Aorta (tissue), 5 donors: Measurements from ENCODE around the gene MYL10. TPM values are rescaled to one million over a fixed set of nuclear protein-coding genes. Genes with fewer than 3 reads are reported as not detected.

ENCODE experiments used
- ATAC-seq: fragments of 200-7000 bp; cut with Tn5 transposase; one replicate; pipeline ENCODE4 v1.9.1; 2022; ENCODE audit warnings: moderate library complexity; ENCODE audit not compliant: low FRiP score
- DNase-seq, 2 donors: peaks; one replicate each; pipeline ENCODE4 v3.0.0-alpha.2; 2020
- H3K27ac ChIP-seq, 2 donors: one replicate each; pipeline ENCODE4 v1.5.1; 2013; ENCODE audit warnings: low read length in 2 of 2, mild to moderate bottlenecking in 2 of 2, moderate library complexity in 2 of 2, control low read depth in 1 of 2, inconsistent platforms in 1 of 2, low read depth in 1 of 2
- H3K27me3 ChIP-seq, 2 donors: one replicate each; pipeline ENCODE4 v1.6.1; 2013; ENCODE audit warnings: control low read depth in 1 of 2, low read length in 1 of 2, mild to moderate bottlenecking in 1 of 2, moderate library complexity in 1 of 2; ENCODE audit not compliant: insufficient read depth in 2 of 2, control insufficient read depth in 1 of 2
- H3K36me3 ChIP-seq, 2 donors: one replicate each; pipeline ENCODE4 v1.6.1; 2013; ENCODE audit warnings: control low read depth in 1 of 2, low read length in 1 of 2, mild to moderate bottlenecking in 1 of 2; ENCODE audit not compliant: insufficient read depth in 2 of 2, control insufficient read depth in 1 of 2
- H3K4me1 ChIP-seq, 2 donors: one replicate each; pipeline ENCODE4 v1.6.1; 2013; ENCODE audit warnings: low read length in 2 of 2, control low read depth in 1 of 2, mild to moderate bottlenecking in 1 of 2, moderate library complexity in 1 of 2; ENCODE audit not compliant: insufficient read depth in 2 of 2, control insufficient read depth in 1 of 2
- H3K4me3 ChIP-seq, 2 donors: one replicate each; pipeline ENCODE4 v1.5.1; 2013; ENCODE audit warnings: low read length in 2 of 2, control low read depth in 1 of 2, mild to moderate bottlenecking in 1 of 2
- H3K9me3 ChIP-seq: one replicate; pipeline ENCODE4 v1.6.1; 2013; ENCODE audit warnings: mild to moderate bottlenecking, low read length; ENCODE audit not compliant: control insufficient read depth
- WGBS, 2 donors: extraction: QIAGEN DNeasy Blood & Tissue Kit; methylation state at CpG; one replicate each; pipeline ENCODE4 v1.1.7; 2013; 5-methylcytosine and 5-hydroxymethylcytosine counted together
- intact Hi-C, 2 donors: fragments of 100-400 bp; cut with DNase I; formaldehyde crosslinking; loops; one replicate each; pipeline versions ENCODE4 v1.14.2 to v1.15.0; 2022
- polyA plus RNA-seq, 2 donors: library from polyadenylated mRNA; stranded (reverse); fragments of 200-250 nt; gene quantifications; one replicate each; pipeline ENCODE4 v1.2.3, GENCODE V29; 2013
- total RNA-seq, 2 donors: library from RNA; stranded (reverse); fragmentation: NEBNext Ultra II Directional; extraction: Animal tissue kit (Norgen Biotek cat#: 25700); gene quantifications; one replicate each; pipeline ENCODE4 v1.2.1, GENCODE V29; 2021
- donor health status: healthy with polysubstance abuse.
- donor health status: Bipolar disorder and iron deficiency.
- donor health status: DM: no; HTN: no; CAD: no.
- donor health status: DM: no; HTN: no; CAD: no.
- donor health status: DM: yes; HTN: yes; CAD: no.

MYL10 gene
- total and polyA plus RNA-seq, 4 donors, result not detected

- DNase-seq (no peak), ATAC-seq (no peak)
- H3K4me1 ChIP-seq, result no peaks in the 10 kb centered on the region
- peaks cover 4% of the 10 kb centered on the region for H3K9me3 ChIP-seq
- H3K27me3 ChIP-seq, result no peaks in the 10 kb centered on the region
- 78 to 85% methylated on average over 12 of the region's 12 CpGs for WGBS, 2 donors
- intact Hi-C loops, result no loop called here
- H3K4me3 ChIP-seq, result no peak overlapping the region
- no peak overlapping the region for H3K27ac ChIP-seq
- no peaks in the 10 kb centered on the region for H3K36me3 ChIP-seq
Measured at GRCh38 chr7:101671371-101672356, 42.6 kb upstream of the MYL10 start.

GRCh38 chr7:101669307-101669706, 40.2 kb upstream of the MYL10 start:
- Histone ChIP-seq H3K9me3 (peaks cover 4% of the 10 kb centered on the region), H3K27me3 (no peaks in the 10 kb centered on the region), H3K27ac (no peak overlapping the region), H3K4me3 (no peak overlapping the region), H3K36me3 (no peaks in the 10 kb centered on the region), H3K4me1 (no peaks in the 10 kb centered on the region)
- ATAC-seq (no peak), DNase-seq (no peak)
- 99 to 100% methylated on average over 1 of the region's 1 CpG for WGBS, 2 donors
- intact Hi-C loops, result no loop called here

GRCh38 chr7:101668726-101669125, 39.6 kb upstream of the MYL10 start:
- WGBS, 2 donors, result 95 to 100% methylated on average over 2 of the region's 2 CpGs
- no peak for DNase-seq
- Histone ChIP-seq H3K27ac (no peak overlapping the region), H3K27me3 (no peaks in the 10 kb centered on the region), H3K4me3 (no peak overlapping the region), H3K4me1 (no peaks in the 10 kb centered on the region), H3K9me3 (peaks cover 4% of the 10 kb centered on the region), H3K36me3 (no peaks in the 10 kb centered on the region)
- intact Hi-C loops, result no loop called here
- no peak for ATAC-seq

GRCh38 chr7:101667920-101668319, 38.8 kb upstream of the MYL10 start:
- no peak for ATAC-seq
- WGBS, 2 donors, result 87 to 97% methylated on average over 3 of the region's 3 CpGs
- no peak overlapping the region for H3K4me3 ChIP-seq
- H3K27me3 ChIP-seq, result no peaks in the 10 kb centered on the region
- DNase-seq, result no peak
- H3K36me3 ChIP-seq, result no peaks in the 10 kb centered on the region
- no peak overlapping the region for H3K27ac ChIP-seq
- no peaks in the 10 kb centered on the region for H3K9me3 ChIP-seq
- no peaks in the 10 kb centered on the region for H3K4me1 ChIP-seq
- intact Hi-C loops, result no loop called here

GRCh38 chr7:101667399-101667798, 38.3 kb upstream of the MYL10 start:
- no peak overlapping the region for H3K4me3 ChIP-seq
- no peak for DNase-seq
- 90 to 92% methylated on average over 3 of the region's 3 CpGs for WGBS, 2 donors

GRCh38 chr7:101666741-101667140, 37.6 kb upstream of the MYL10 start:
- Histone ChIP-seq H3K4me3 (no peak overlapping the region), H3K27ac (no peak overlapping the region), H3K9me3 (no peaks in the 10 kb centered on the region), H3K36me3 (no peaks in the 10 kb centered on the region), H3K27me3 (no peaks in the 10 kb centered on the region), H3K4me1 (no peaks in the 10 kb centered on the region)
- WGBS, 2 donors, result 89 to 90% methylated on average over 4 of the region's 4 CpGs
- DNase-seq, result no peak
- intact Hi-C loops, result no loop called here
- ATAC-seq, result no peak

More at GRCh38 chr7:101667399-101667798, 38.3 kb upstream of the MYL10 start:
- Histone ChIP-seq H3K9me3 (no peaks in the 10 kb centered on the region), H3K4me1 (no peaks in the 10 kb centered on the region), H3K27me3 (no peaks in the 10 kb centered on the region), H3K27ac (no peak overlapping the region), H3K36me3 (no peaks in the 10 kb centered on the region)
- no peak for ATAC-seq
- intact Hi-C loops, result no loop called here

GRCh38 chr7:101666293-101666692, 37.2 kb upstream of the MYL10 start:
- Histone ChIP-seq H3K27me3 (no peaks in the 10 kb centered on the region), H3K4me1 (no peaks in the 10 kb centered on the region), H3K36me3 (no peaks in the 10 kb centered on the region), H3K27ac (no peak overlapping the region), H3K4me3 (no peak overlapping the region), H3K9me3 (no peaks in the 10 kb centered on the region)
- 85 to 97% methylated on average over 8 of the region's 8 CpGs for WGBS, 2 donors
- ATAC-seq (no peak), DNase-seq (no peak)
- intact Hi-C loops, result no loop called here

GRCh38 chr7:101664893-101665471, 35.9 kb upstream of the MYL10 start:
- Histone ChIP-seq H3K4me3 (no peak overlapping the region), H3K27ac (no peak overlapping the region), H3K27me3 (no peaks in the 10 kb centered on the region), H3K4me1 (no peaks in the 10 kb centered on the region), H3K36me3 (no peaks in the 10 kb centered on the region), H3K9me3 (no peaks in the 10 kb centered on the region)
- ATAC-seq (no peak), DNase-seq (no peak)
- intact Hi-C loops, result no loop called here
- WGBS, 2 donors, result 90 to 91% methylated on average over 10 of the region's 10 CpGs

GRCh38 chr7:101664436-101664835, 35.3 kb upstream of the MYL10 start:
- no peaks in the 10 kb centered on the region for H3K36me3 ChIP-seq
- no peak overlapping the region for H3K27ac ChIP-seq
- no peak overlapping the region for H3K4me3 ChIP-seq
- WGBS, 2 donors, result 72% methylated on average over 8 to 9 of the region's 9 CpGs
- intact Hi-C loops, result no loop called here
- no peaks in the 10 kb centered on the region for H3K9me3 ChIP-seq
- H3K27me3 ChIP-seq, result no peaks in the 10 kb centered on the region
- DNase-seq (no peak), ATAC-seq (peak; percentile 36)
- H3K4me1 ChIP-seq, result no peaks in the 10 kb centered on the region
